Lower leg skin (tissue), 4 donors: ENCODE results near the gene PTPRN2. TPM values are rescaled to one million over a fixed set of nuclear protein-coding genes. Genes with fewer than 3 reads are reported as not detected.

Source experiments
- DNase-seq, 2 donors: peaks; one replicate each; pipeline ENCODE4 v3.0.0-alpha.2; 2019; ENCODE audit warnings: low spot score in 2 of 2
- H3K4me3 ChIP-seq: fragments of 200-600 bp; sonication (generic); 2 replicates; pipeline ENCODE4 v1.5.1; 2017; ENCODE audit warnings: mild to moderate bottlenecking, low read depth; ENCODE audit not compliant: poor library complexity, severe bottlenecking
- POLR2A ChIP-seq, 2 donors: fragments of 450-650 bp; IDR thresholded peaks; one replicate each; pipeline ENCODE4 v1.6.1; 2016 to 2017; ENCODE audit warnings: antibody characterized with exemption in 2 of 2, mild to moderate bottlenecking in 1 of 2, moderate library complexity in 1 of 2
- WGBS, 2 donors: methylation state at CpG; one replicate each; pipeline ENCODE4 v1.1.5; 2018; 5-methylcytosine and 5-hydroxymethylcytosine counted together
- intact Hi-C: fragments of 100-400 bp; cut with DNase I; formaldehyde crosslinking; loops from one replicate; pipeline ENCODE4 v1.15.0; 2023; ENCODE audit warnings: low total_unique reads
- total RNA-seq, 4 donors: library from RNA; depleted of rRNA; stranded (reverse); fragments of >200 nt; gene quantifications; one replicate each; pipeline ENCODE4 v1.1.0, GENCODE V29; 2016
- TF ChIP-seq, protein P1 (sequence below), 3 donors: fragments of 450-650 bp; IDR thresholded peaks; one replicate each; pipeline ENCODE4 v1.5.1; 2016; ENCODE audit warnings: antibody characterized with exemption in 3 of 3, mild to moderate bottlenecking in 3 of 3, moderate library complexity in 2 of 3

The PTPRN2 gene
- total RNA-seq, 4 donors from 2014 or later: 0.11 to 1.6 (median 0.92) TPM

DNA sequence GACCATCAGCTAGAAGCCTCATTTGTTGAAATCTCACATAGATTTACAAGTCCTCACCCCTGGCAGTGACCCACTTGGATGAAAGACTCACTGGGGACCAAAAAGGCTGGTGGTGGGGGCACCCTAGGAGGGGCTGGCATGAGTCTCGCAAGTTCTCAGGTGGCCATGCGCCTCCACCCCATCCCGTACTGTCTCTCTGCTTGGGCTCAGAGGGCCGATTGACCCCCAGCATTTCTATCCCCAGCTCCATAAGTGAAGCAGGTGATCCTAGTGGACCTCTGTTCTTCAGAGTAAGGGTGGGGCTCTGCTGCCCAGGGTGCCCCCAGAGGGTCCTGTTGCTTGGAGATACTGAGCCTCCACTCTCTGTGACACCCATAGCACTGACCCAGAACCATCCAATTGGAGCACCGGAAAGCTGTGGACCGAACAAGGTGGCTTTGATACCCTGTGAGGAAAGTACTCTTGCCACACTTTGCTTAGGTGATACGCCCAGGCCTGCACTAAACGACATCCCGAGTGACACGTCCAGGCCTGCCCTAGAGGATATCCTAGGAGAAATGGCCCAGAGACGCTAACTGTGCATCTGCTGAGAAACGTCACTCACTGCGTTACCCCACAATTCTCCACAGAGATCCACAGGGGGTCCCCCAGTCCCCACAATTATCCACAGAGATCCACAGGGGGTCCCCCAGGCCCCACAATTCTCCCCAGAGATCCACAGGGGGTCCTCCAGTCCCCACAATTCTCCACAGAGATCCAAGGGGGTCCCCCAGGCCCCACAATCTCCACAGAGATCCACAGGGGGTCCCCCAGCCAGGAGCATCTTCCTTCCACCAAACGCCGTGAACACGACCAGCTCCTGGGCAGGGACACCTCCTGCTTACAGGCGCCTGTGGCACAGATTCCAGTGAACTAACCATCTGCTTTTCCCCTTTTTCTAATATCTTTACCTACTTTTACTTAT, 262.9 kb downstream of the PTPRN2 start:
- WGBS, 2 donors: 64 to 66% methylated on average over 14 to 17 of the region's 17 CpGs
- no peak for DNase-seq
- H3K4me3 ChIP-seq: no peak overlapping the region
- intact Hi-C loops: no loop called here
- no peak for TF ChIP-seq POLR2A (IDR thresholded peaks at IDR 0.05)
- TF ChIP-seq, protein P1, sequence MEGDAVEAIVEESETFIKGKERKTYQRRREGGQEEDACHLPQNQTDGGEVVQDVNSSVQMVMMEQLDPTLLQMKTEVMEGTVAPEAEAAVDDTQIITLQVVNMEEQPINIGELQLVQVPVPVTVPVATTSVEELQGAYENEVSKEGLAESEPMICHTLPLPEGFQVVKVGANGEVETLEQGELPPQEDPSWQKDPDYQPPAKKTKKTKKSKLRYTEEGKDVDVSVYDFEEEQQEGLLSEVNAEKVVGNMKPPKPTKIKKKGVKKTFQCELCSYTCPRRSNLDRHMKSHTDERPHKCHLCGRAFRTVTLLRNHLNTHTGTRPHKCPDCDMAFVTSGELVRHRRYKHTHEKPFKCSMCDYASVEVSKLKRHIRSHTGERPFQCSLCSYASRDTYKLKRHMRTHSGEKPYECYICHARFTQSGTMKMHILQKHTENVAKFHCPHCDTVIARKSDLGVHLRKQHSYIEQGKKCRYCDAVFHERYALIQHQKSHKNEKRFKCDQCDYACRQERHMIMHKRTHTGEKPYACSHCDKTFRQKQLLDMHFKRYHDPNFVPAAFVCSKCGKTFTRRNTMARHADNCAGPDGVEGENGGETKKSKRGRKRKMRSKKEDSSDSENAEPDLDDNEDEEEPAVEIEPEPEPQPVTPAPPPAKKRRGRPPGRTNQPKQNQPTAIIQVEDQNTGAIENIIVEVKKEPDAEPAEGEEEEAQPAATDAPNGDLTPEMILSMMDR (IDR thresholded peaks at IDR 0.05): no peak

DNA sequence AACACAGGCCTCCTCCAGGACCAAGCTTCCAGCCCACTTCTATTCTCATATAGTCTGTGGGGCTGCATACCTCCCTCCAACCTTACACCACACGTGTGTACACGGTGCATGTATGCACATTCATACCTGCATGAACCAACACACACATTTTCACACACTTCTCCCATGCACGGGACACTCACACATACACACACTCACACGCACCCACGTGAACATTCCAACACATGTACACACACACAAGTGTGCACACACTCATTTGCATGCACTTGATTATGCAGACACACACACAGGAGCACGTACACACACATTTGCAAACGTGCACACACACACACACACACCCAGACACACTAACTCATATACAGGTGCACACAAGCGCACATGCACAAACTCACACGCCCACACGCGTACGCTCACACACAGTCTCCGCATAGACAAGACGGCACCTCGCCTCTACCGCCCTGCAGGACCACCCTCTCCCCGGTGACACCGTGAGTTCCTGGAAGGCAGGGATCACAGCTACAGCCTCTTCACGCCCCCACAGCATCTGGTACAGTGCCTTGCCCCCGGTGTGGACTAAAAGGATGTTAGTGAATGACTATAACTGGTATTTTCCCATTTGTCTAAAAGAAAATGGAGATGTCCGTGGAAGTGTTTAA, 263.8 kb downstream of the PTPRN2 start:
- TF ChIP-seq, protein P1 (IDR thresholded peaks at IDR 0.05): no peak
- no peak for TF ChIP-seq POLR2A (IDR thresholded peaks at IDR 0.05)
- WGBS, 2 donors: 84% methylated on average over 21 of the region's 21 CpGs
- intact Hi-C loops: no loop called here

GRCh38 chr7:158322616-158323530, 264.8 kb downstream of the PTPRN2 start:
- TF ChIP-seq POLR2A (IDR thresholded peaks at IDR 0.05): no peak
- TF ChIP-seq, protein P1 (IDR thresholded peaks at IDR 0.05): no peak
- no peak overlapping the region for H3K4me3 ChIP-seq
- DNase-seq: no peak
- WGBS, 2 donors: 49 to 56% methylated on average over 13 of the region's 13 CpGs
- intact Hi-C loops: no loop called here

More for the DNA sequence above, 263.8 kb downstream of the PTPRN2 start:
- no peak overlapping the region for H3K4me3 ChIP-seq
- no peak for DNase-seq

DNA sequence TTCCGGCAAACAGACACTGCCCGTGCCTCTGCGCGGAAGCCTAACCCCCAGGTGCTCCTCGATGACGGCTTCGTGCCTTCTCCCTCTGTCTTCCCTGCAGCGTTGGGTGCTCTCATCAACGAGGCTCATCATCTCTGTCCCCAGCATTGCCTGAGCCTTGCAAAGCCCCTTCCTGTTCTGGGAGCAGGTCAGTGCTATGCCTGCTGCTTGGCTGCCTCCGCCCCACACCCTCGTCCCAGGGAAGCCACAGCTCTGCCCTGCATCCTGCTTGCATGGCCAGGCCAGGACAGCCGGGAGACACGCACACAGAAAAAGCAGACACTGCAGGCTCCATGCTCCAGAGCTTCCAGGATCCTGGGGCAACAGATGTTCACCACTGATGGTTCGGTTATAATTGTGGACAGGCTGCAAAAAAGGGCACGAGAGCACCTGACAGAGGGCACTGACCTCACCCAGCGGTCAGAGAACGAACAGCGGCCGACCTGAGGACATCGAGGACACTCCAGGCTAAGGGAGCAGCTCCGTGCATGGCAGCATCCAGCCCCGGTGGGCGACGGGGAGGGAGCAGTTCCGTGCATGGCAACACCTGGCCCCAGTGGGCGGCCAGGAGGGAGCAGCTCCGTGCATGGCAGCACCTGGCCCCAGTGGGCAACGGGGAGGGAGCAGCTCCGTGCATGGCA, 265.5 kb downstream of the PTPRN2 start:
- intact Hi-C loops: no loop called here
- TF ChIP-seq, protein P1 (IDR thresholded peaks at IDR 0.05): no peak
- no peak for TF ChIP-seq POLR2A (IDR thresholded peaks at IDR 0.05)
- 77 to 86% methylated on average over 19 to 29 of the region's 29 CpGs for WGBS, 2 donors

More for the DNA sequence above, 265.5 kb downstream of the PTPRN2 start:
- H3K4me3 ChIP-seq: no peak overlapping the region
- no peak for DNase-seq
